GM21529 (cell line): ENCODE measurements around the gene CRTC2.
"Not testable (repeated sequence)": the region's sequence is repeated elsewhere in the genome, so short reads cannot be mapped to it uniquely, and the experiment has no call there.

Experiments
- ATAC-seq: cut with Tn5 transposase; IDR thresholded peaks from one replicate; pipeline ENCODE4 v1.9.1; 2021; ENCODE audit not compliant: unreplicated experiment

CRTC2 gene

GRCh38 chr1:153929981-153930948, 28.1 kb downstream of the CRTC2 start:
- no peak for ATAC-seq

GRCh38 chr1:153929426-153929825, 29.0 kb downstream of the CRTC2 start:
- no peak for ATAC-seq

- ATAC-seq: no peak
Observed at GRCh38 chr1:153928791-153929341, 29.5 kb downstream of the CRTC2 start.

GRCh38 chr1:153928245-153928644, 30.2 kb downstream of the CRTC2 start:
- ATAC-seq: no peak

GRCh38 chr1:153926405-153926804, 32.0 kb downstream of the CRTC2 start:
- no peak for ATAC-seq

GRCh38 chr1:153922972-153923925, 35.2 kb downstream of the CRTC2 start, which contains the start of gene GATAD2B:
TSS of gene GATAD2B (minus strand) at chr1:153922972. CDS start at chr1:153828347, 94,625 bp downstream.
- ATAC-seq: peak; percentile 91

GRCh38 chr1:153922076-153922971, 36.1 kb downstream of the CRTC2 start:
- ATAC-seq: peak; percentile 17

GRCh38 chr1:153921803-153922075, 36.7 kb downstream of the CRTC2 start:
- no peak for ATAC-seq

GRCh38 chr1:153921080-153921802, 37.2 kb downstream of the CRTC2 start:
- ATAC-seq: no peak

- no peak for ATAC-seq
Observed at GRCh38 chr1:153919876-153920852, 38.2 kb downstream of the CRTC2 start.

GRCh38 chr1:153916297-153916696, 42.1 kb downstream of the CRTC2 start:
- no peak for ATAC-seq

- no peak for ATAC-seq
Observed at GRCh38 chr1:153912349-153912748, 46.1 kb downstream of the CRTC2 start.

GRCh38 chr1:153910560-153910959, 47.9 kb downstream of the CRTC2 start:
- not testable (repeated sequence) for ATAC-seq

- ATAC-seq: no peak
Observed at GRCh38 chr1:153908071-153908470, 50.3 kb downstream of the CRTC2 start.

- no peak for ATAC-seq
Observed at GRCh38 chr1:153907134-153907533, 51.3 kb downstream of the CRTC2 start.

- no peak for ATAC-seq
Observed at GRCh38 chr1:153906396-153906795, 52.0 kb downstream of the CRTC2 start.

GRCh38 chr1:153905908-153906307, 52.5 kb downstream of the CRTC2 start:
- ATAC-seq: not testable (repeated sequence)

GRCh38 chr1:153903841-153904455, 54.5 kb downstream of the CRTC2 start:
- ATAC-seq: no peak
